Sigmoid colon (tissue), 7 donors: Measurements from ENCODE around the gene CCIN. TPM values are rescaled to one million over a fixed set of nuclear protein-coding genes. Genes with fewer than 3 reads are reported as not detected.

Source experiments
- DNase-seq: peaks from one replicate; pipeline ENCODE4 v3.0.0-alpha.2; 2019
- H3K27ac ChIP-seq, 4 donors: fragments of 200-600 bp; sonication (generic); one replicate each; pipeline ENCODE4 v1.5.1; 2016 to 2019; ENCODE audit warnings: mild to moderate bottlenecking in 1 of 4
- H3K27me3 ChIP-seq, 3 donors: fragments of 200-600 bp; sonication (generic); one replicate each; pipeline ENCODE4 v1.5.1; 2019; ENCODE audit warnings: mild to moderate bottlenecking in 1 of 3
- H3K36me3 ChIP-seq, 4 donors: fragments of 200-600 bp; sonication (generic); one replicate each; pipeline ENCODE4 v1.5.1; 2016 to 2019
- H3K4me1 ChIP-seq, 4 donors: fragments of 200-600 bp; sonication (generic); one replicate each; pipeline ENCODE4 v1.5.1; 2017 to 2019
- H3K4me3 ChIP-seq, 4 donors: fragments of 200-600 bp; sonication (generic); one replicate each; pipeline ENCODE4 v1.5.1; 2017 to 2019; ENCODE audit warnings: mild to moderate bottlenecking in 2 of 4, moderate library complexity in 1 of 4
- H3K9me3 ChIP-seq, 4 donors: fragments of 200-600 bp in 3 of 4; sonication (generic) in 3 of 4; one replicate each; pipeline versions ENCODE4 v1.5.1 to v1.6.1; 2013 to 2019
- CTCF ChIP-seq, 4 experiments: fragments of 450-650 bp in 3 of 4; fragments of 200-600 bp in 1 of 4; IDR thresholded peaks; one replicate each; pipeline ENCODE4 v1.5.1; 2016 to 2019; ENCODE audit warnings: antibody characterized with exemption in 4 of 4, mild to moderate bottlenecking in 3 of 4, moderate library complexity in 2 of 4
- EP300 ChIP-seq, 4 donors: sonication (generic); formaldehyde crosslinking; IDR thresholded peaks; one replicate each; pipeline ENCODE4 v1.6.1; 2017; ENCODE audit warnings: antibody characterized with exemption in 4 of 4
- POLR2A ChIP-seq, 2 donors: fragments of 450-650 bp; IDR thresholded peaks; one replicate each; pipeline ENCODE4 v1.6.1; 2016; ENCODE audit warnings: antibody characterized with exemption in 2 of 2, mild to moderate bottlenecking in 2 of 2, moderate library complexity in 2 of 2
- POLR2AphosphoS5 ChIP-seq, 4 donors: sonication (generic); formaldehyde crosslinking; IDR thresholded peaks; one replicate each; pipeline ENCODE4 v1.6.1; 2017; ENCODE audit warnings: antibody characterized with exemption in 4 of 4
- WGBS, 2 donors: extraction: QIAGEN DNeasy Blood & Tissue Kit; methylation state at CpG; one replicate each; pipeline ENCODE4 v1.1.7; 2013; 5-methylcytosine and 5-hydroxymethylcytosine counted together
- intact Hi-C: fragments of 100-400 bp; cut with DNase I; formaldehyde crosslinking; loops from one replicate; pipeline ENCODE4 v1.15.1; 2023
- polyA plus RNA-seq, 3 donors: library from polyadenylated mRNA; stranded (reverse); fragments of 200-250 nt; gene quantifications; one replicate each; pipeline ENCODE4 v1.2.3, GENCODE V29; 2013
- total RNA-seq, 4 donors: library from RNA; depleted of rRNA; stranded (reverse); fragments of >200 nt; gene quantifications; one replicate each; pipeline ENCODE4 v1.1.0, GENCODE V29; 2016
- donor health status: healthy with polysubstance abuse.
- donor health status: Bipolar disorder and iron deficiency.
- donor health status: healthy.

CCIN gene
- total and polyA plus RNA-seq, 7 donors = 0.07 to 2.5 (median 0.83) TPM; not detected in 3

GRCh38 chr9:36152741-36153438 is 16.3 kb upstream of the CCIN start:
- peaks cover 0 to 2% (median 0%) of the 10 kb centered on the region in 4 donors for H3K9me3 ChIP-seq
- H3K4me1 ChIP-seq = peaks cover 0 to 76% (median 66%) of the 10 kb centered on the region in 4 donors
- no peaks in the 10 kb centered on the region for H3K27me3 ChIP-seq
- 90 to 94% methylated on average over 10 of the region's 10 CpGs for WGBS, 2 donors
- intact Hi-C loops = no loop called here
- peak overlapping the region; percentile 78 to 99 (median 90) for H3K27ac ChIP-seq
- DNase-seq = no peak
- no peak for TF ChIP-seq CTCF (IDR thresholded peaks at IDR 0.05)
- no peak for TF ChIP-seq POLR2AphosphoS5 (IDR thresholded peaks at IDR 0.05)
- peaks cover 0 to 37% (median 14%) of the 10 kb centered on the region in 4 donors for H3K36me3 ChIP-seq
- no peak overlapping the region for H3K4me3 ChIP-seq

GRCh38 chr9:36153746-36154145 is 15.4 kb upstream of the CCIN start:
- Histone ChIP-seq H3K27me3 (no peaks in the 10 kb centered on the region), H3K27ac (peak overlapping the region; percentile 78 to 99 (median 82)), H3K9me3 (peaks cover 0 to 2% (median 0%) of the 10 kb centered on the region in 4 donors), H3K4me3 (no peak overlapping the region), H3K4me1 (peaks cover 0 to 77% (median 67%) of the 10 kb centered on the region in 4 donors), H3K36me3 (peaks cover 0 to 37% (median 14%) of the 10 kb centered on the region in 4 donors)
- TF ChIP-seq EP300 (IDR thresholded peaks at IDR 0.05) = no peak
- no peak for TF ChIP-seq CTCF (IDR thresholded peaks at IDR 0.05)
- no peak for TF ChIP-seq POLR2AphosphoS5 (IDR thresholded peaks at IDR 0.05)
- no peak for TF ChIP-seq POLR2A (IDR thresholded peaks at IDR 0.05)
- 74 to 79% methylated on average over 9 of the region's 9 CpGs for WGBS, 2 donors
- intact Hi-C loops = no loop called here
- DNase-seq = no peak

- Histone ChIP-seq H3K27me3 (no peaks in the 10 kb centered on the region), H3K4me3 (no peak overlapping the region), H3K4me1 (peaks cover 0 to 77% (median 67%) of the 10 kb centered on the region in 4 donors), H3K36me3 (peaks cover 0 to 37% (median 14%) of the 10 kb centered on the region in 4 donors), H3K27ac (peak overlapping the region; percentile 78 to 99 (median 82)), H3K9me3 (peaks cover 0 to 2% (median 0%) of the 10 kb centered on the region in 4 donors)
- 44 to 69% methylated on average over 11 of the region's 11 CpGs for WGBS, 2 donors
- intact Hi-C loops = no loop called here
- no peak for TF ChIP-seq POLR2A (IDR thresholded peaks at IDR 0.05)
- TF ChIP-seq POLR2AphosphoS5 (IDR thresholded peaks at IDR 0.05) = peak in 3 of 4 donors; percentile 7 to 67 (median 57)
- no peak for TF ChIP-seq CTCF (IDR thresholded peaks at IDR 0.05)
- peak in 1 of 4 donors; percentile 59 for TF ChIP-seq EP300 (IDR thresholded peaks at IDR 0.05)
- peak; percentile 81 for DNase-seq
These were observed 14.7 kb upstream of the CCIN start for GRCh38 chr9:36154331-36154952.

- 88 to 99% methylated on average over 6 of the region's 6 CpGs for WGBS, 2 donors
- H3K4me1 ChIP-seq = peaks cover 0 to 76% (median 60%) of the 10 kb centered on the region in 4 donors
- intact Hi-C loops = no loop called here
These were observed 13.1 kb upstream of the CCIN start for GRCh38 chr9:36156116-36156515.

More at GRCh38 chr9:36156116-36156515, 13.1 kb upstream of the CCIN start:
- Histone ChIP-seq H3K27me3 (no peaks in the 10 kb centered on the region), H3K27ac (peak overlapping the region in 3 of 4 donors; percentile 79 to 99 (median 86)), H3K36me3 (peaks cover 0 to 30% (median 13%) of the 10 kb centered on the region in 4 donors), H3K4me3 (no peak overlapping the region), H3K9me3 (peaks cover 0 to 2% (median 0%) of the 10 kb centered on the region in 4 donors)
- TF ChIP-seq CTCF (IDR thresholded peaks at IDR 0.05) (no peak), POLR2A (IDR thresholded peaks at IDR 0.05) (no peak), POLR2AphosphoS5 (IDR thresholded peaks at IDR 0.05) (no peak), EP300 (IDR thresholded peaks at IDR 0.05) (no peak)
- DNase-seq = no peak
